ENCODE measurements around the gene KLF6.

Gene KLF6

DNA sequence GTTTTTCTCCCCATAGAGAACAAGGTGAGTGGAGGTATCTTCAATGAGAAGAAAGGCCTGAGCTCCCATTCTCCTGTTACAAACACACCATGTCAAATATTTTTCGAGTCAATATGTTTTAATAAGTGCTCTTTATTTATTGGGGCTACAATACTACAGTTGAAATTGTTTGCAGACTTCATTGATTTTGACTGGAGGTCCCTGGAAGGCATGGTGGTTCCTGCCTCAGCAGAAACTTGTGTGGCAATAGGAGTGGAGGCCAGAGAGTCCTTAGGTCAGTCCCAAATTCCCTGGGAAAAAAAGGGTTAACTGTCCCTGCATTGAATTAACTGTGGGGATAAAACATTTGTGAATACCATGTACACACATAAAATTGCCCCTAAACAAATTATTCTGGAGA, 22.7 kb downstream of the KLF6 start:
- H3K4me2 ChIP-seq (ENCODE audit: low read depth, low read length, poor library complexity, severe bottlenecking) = no peak overlapping the region
- H3K9me2 ChIP-seq (replicated peaks; ENCODE audit: insufficient read depth, low read length) = no peaks in the 10 kb centered on the region
- H3K9ac ChIP-seq (ENCODE audit: low read length) = no peak overlapping the region
- no peaks in the 10 kb centered on the region for H3K36me3 ChIP-seq (ENCODE audit: low read length)
- H3K27ac ChIP-seq (ENCODE audit: low read depth, low read length) = no peak overlapping the region
- H3F3A ChIP-seq (ENCODE audit: insufficient read depth) = no peaks in the 10 kb centered on the region
- H3K4me3 ChIP-seq (ENCODE audit: insufficient read depth, low read length, poor library complexity, severe bottlenecking) = no peak overlapping the region
- no peaks in the 10 kb centered on the region for H3K27me3 ChIP-seq (ENCODE audit: low read length)
- H3K9me3 ChIP-seq (ENCODE audit: insufficient read depth, low read length) = no peaks in the 10 kb centered on the region
- H3K79me2 ChIP-seq (ENCODE audit: insufficient read depth, low read length) = no peaks in the 10 kb centered on the region
- no peaks in the 10 kb centered on the region for H4K20me1 ChIP-seq (ENCODE audit: low read depth, low read length)
- no peak overlapping the region for H2AFZ ChIP-seq (ENCODE audit: low read depth, low read length, severe bottlenecking)
- TF ChIP-seq EZH2phosphoT487 (conservative IDR thresholded peaks at IDR 0.05; ENCODE audit: low read length) (no peak), CTCF (IDR thresholded peaks at IDR 0.05; ENCODE audit: insufficient read depth, low read length, poor library complexity, severe bottlenecking) (no peak)

DNA sequence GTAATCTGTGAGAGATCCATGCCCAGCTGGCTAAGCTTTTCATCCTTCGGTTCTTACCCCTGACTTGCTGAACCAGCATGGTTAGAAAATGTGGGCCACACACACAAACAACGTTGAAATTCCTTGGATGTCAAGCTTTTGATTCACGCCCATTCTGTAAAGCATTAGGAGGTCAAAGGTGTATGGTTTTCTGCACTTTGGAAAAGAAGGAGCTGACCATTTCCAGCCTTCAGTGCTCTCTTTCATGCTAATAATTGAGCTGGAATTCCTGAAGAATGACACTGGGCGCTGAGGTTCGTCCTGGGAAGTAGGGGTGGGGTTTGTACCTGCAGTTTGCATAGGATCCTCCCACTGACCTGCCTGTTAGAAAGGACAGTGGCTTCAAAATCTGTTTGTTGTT, 23.1 kb downstream of the KLF6 start:
- no peak overlapping the region for H3K9ac ChIP-seq (ENCODE audit: low read length)
- H3F3A ChIP-seq (ENCODE audit: insufficient read depth) = no peaks in the 10 kb centered on the region
- no peak overlapping the region for H3K4me2 ChIP-seq (ENCODE audit: low read depth, low read length, poor library complexity, severe bottlenecking)
- H2AFZ ChIP-seq (ENCODE audit: low read depth, low read length, severe bottlenecking) = no peak overlapping the region
- TF ChIP-seq CTCF (IDR thresholded peaks at IDR 0.05; ENCODE audit: insufficient read depth, low read length, poor library complexity, severe bottlenecking) (no peak), EZH2phosphoT487 (conservative IDR thresholded peaks at IDR 0.05; ENCODE audit: low read length) (no peak)
- no peak overlapping the region for H3K27ac ChIP-seq (ENCODE audit: low read depth, low read length)
- H3K4me3 ChIP-seq (ENCODE audit: insufficient read depth, low read length, poor library complexity, severe bottlenecking) = no peak overlapping the region
- H4K20me1 ChIP-seq (ENCODE audit: low read depth, low read length) = no peaks in the 10 kb centered on the region
- no peaks in the 10 kb centered on the region for H3K9me3 ChIP-seq (ENCODE audit: insufficient read depth, low read length)
- no peaks in the 10 kb centered on the region for H3K27me3 ChIP-seq (ENCODE audit: low read length)
- H3K79me2 ChIP-seq (ENCODE audit: insufficient read depth, low read length) = no peaks in the 10 kb centered on the region
- no peaks in the 10 kb centered on the region for H3K9me2 ChIP-seq (replicated peaks; ENCODE audit: insufficient read depth, low read length)
- H3K36me3 ChIP-seq (ENCODE audit: low read length) = no peaks in the 10 kb centered on the region

GRCh38 chr10:3761021-3761686, 23.9 kb downstream of the KLF6 start:
- H3K4me3 ChIP-seq (ENCODE audit: insufficient read depth, low read length, poor library complexity, severe bottlenecking) = no peak overlapping the region
- H3K9me2 ChIP-seq (replicated peaks; ENCODE audit: insufficient read depth, low read length) = no peaks in the 10 kb centered on the region
- no peak overlapping the region for H3K9ac ChIP-seq (ENCODE audit: low read length)
- no peaks in the 10 kb centered on the region for H3K79me2 ChIP-seq (ENCODE audit: insufficient read depth, low read length)
- H3K27me3 ChIP-seq (ENCODE audit: low read length) = no peaks in the 10 kb centered on the region
- no peaks in the 10 kb centered on the region for H3F3A ChIP-seq (ENCODE audit: insufficient read depth)
- H4K20me1 ChIP-seq (ENCODE audit: low read depth, low read length) = no peaks in the 10 kb centered on the region
- no peaks in the 10 kb centered on the region for H3K36me3 ChIP-seq (ENCODE audit: low read length)
- H3K9me3 ChIP-seq (ENCODE audit: insufficient read depth, low read length) = no peaks in the 10 kb centered on the region
- H3K4me2 ChIP-seq (ENCODE audit: low read depth, low read length, poor library complexity, severe bottlenecking) = no peak overlapping the region
- H3K27ac ChIP-seq (ENCODE audit: low read depth, low read length) = no peak overlapping the region
- no peak for TF ChIP-seq CTCF (IDR thresholded peaks at IDR 0.05; ENCODE audit: insufficient read depth, low read length, poor library complexity, severe bottlenecking)
- no peak for TF ChIP-seq EZH2phosphoT487 (conservative IDR thresholded peaks at IDR 0.05; ENCODE audit: low read length)
- peak overlapping the region; percentile 57 for H2AFZ ChIP-seq (ENCODE audit: low read depth, low read length, severe bottlenecking)
